Colonic mucosa (tissue), 4 donors: Measurements from ENCODE around the gene GOLPH3L. TPM values are rescaled to one million over a fixed set of nuclear protein-coding genes. Genes with fewer than 3 reads are reported as not detected.
"Not testable (repeated sequence)": the region's sequence is repeated elsewhere in the genome, so short reads cannot be mapped to it uniquely, and the experiment has no call there.

Source experiments
- DNase-seq: peaks from one replicate; pipeline ENCODE4 v3.0.0-alpha.2; 2020
- H3K27ac ChIP-seq: fragments of 200-600 bp; one replicate; pipeline ENCODE4 v1.8.0; 2021
- H3K27me3 ChIP-seq: fragments of 200-600 bp; one replicate; pipeline ENCODE4 v1.8.0; 2021
- H3K36me3 ChIP-seq: fragments of 200-600 bp; one replicate; pipeline ENCODE4 v1.8.0; 2021
- H3K4me1 ChIP-seq: fragments of 200-600 bp; one replicate; pipeline ENCODE4 v1.8.0; 2021; ENCODE audit warnings: mild to moderate bottlenecking
- H3K4me3 ChIP-seq: fragments of 200-600 bp; one replicate; pipeline ENCODE4 v1.8.0; 2021
- H3K9ac ChIP-seq, 2 donors: one replicate each; pipeline ENCODE4 v1.7.0; 2013; ENCODE audit warnings: control low read depth in 2 of 2, low read depth in 2 of 2, low read length in 2 of 2
- H3K9me3 ChIP-seq: fragments of 200-600 bp; one replicate; pipeline ENCODE4 v1.8.0; 2021
- intact Hi-C: fragments of 100-400 bp; cut with DNase I; formaldehyde crosslinking; loops from one replicate; pipeline ENCODE4 v1.14.1; 2022
- total RNA-seq, 2 donors: library from RNA; stranded (reverse); fragmentation: NEBNext Ultra II Directional in 1 of 2; extraction: Animal tissue kit (Norgen Biotek cat#: 25700) in 1 of 2; gene quantifications; one replicate each; pipeline ENCODE4 v1.2.1, GENCODE V29; 2021
- TF ChIP-seq, protein P1 (sequence below): fragments of 200-600 bp; IDR thresholded peaks from one replicate; pipeline ENCODE4 v1.8.0; 2022; ENCODE audit warnings: antibody characterized with exemption, mild to moderate bottlenecking
- donor health status: healthy.
- donor health status: DM: no; HTN: no; CAD: no.
- donor health status: DM: no; HTN: no; CAD: no.

GOLPH3L gene
- total RNA-seq, 2 donors from 2014 or later, result 70.0 to 101 TPM

DNA sequence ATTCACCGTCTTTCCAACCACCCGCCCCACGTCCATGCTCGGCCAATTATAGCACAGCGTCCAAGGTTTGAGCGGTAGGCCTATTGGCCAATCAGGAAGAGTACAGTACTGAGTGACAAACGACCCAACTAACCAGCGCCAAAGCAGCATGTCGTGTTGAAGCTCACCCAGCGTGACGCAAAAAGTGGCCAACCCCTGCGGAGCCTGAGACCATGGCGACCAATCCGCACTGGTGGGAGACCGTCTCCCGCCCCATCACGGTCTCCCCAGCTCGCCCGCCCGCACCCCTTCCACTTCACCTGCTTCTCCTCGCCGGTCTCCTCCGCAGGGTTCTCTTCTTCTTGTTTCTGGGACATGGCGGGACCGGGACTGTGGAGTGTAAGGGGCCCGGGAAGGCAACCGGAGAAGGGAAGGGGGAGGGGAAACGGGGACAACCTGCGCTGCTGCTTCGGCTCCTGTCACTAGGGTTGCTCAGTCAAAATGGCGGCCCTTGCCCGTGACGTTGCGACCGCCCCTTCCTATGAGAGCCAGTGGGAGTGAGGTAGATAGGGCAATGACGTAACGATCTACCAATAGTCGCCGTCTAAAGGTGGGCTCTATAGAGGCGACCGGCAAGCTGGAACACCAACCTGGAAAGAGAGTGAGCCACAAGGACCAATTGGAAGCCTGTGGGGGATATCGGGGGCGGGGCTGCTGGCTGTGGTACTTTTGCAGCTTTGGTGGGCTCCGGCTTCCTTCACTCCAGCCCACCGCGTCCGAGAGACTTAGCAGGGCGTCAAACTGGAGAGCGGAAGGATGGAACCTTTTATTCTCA, 67.6 kb downstream of the GOLPH3L start, which contains the start of gene ENSA:
TSS of gene ENSA (minus strand) at position 498 of the 814 bp plus-strand sequence. CDS start at position 356, 142 bp downstream.
- Histone ChIP-seq H3K9ac (peak within 1 kb of the TSS; percentile 71 to 85), H3K27ac (peak within 1 kb of the TSS; percentile 84), H3K27me3 (no peaks in the 10 kb centered on the region), H3K36me3 (no peaks in the 10 kb centered on the region), H3K4me1 (no peaks in the 10 kb centered on the region), H3K9me3 (no peaks in the 10 kb centered on the region), H3K4me3 (peak within 1 kb of the TSS; percentile 55)
- TF ChIP-seq, protein P1, sequence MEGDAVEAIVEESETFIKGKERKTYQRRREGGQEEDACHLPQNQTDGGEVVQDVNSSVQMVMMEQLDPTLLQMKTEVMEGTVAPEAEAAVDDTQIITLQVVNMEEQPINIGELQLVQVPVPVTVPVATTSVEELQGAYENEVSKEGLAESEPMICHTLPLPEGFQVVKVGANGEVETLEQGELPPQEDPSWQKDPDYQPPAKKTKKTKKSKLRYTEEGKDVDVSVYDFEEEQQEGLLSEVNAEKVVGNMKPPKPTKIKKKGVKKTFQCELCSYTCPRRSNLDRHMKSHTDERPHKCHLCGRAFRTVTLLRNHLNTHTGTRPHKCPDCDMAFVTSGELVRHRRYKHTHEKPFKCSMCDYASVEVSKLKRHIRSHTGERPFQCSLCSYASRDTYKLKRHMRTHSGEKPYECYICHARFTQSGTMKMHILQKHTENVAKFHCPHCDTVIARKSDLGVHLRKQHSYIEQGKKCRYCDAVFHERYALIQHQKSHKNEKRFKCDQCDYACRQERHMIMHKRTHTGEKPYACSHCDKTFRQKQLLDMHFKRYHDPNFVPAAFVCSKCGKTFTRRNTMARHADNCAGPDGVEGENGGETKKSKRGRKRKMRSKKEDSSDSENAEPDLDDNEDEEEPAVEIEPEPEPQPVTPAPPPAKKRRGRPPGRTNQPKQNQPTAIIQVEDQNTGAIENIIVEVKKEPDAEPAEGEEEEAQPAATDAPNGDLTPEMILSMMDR, result no peak
- peak; percentile 97 for DNase-seq
- intact Hi-C loops, result loop anchor here (10.0 kb wide), 1 partner anchor 165 kb away; no protein-coding TSS in a partner anchor

DNA sequence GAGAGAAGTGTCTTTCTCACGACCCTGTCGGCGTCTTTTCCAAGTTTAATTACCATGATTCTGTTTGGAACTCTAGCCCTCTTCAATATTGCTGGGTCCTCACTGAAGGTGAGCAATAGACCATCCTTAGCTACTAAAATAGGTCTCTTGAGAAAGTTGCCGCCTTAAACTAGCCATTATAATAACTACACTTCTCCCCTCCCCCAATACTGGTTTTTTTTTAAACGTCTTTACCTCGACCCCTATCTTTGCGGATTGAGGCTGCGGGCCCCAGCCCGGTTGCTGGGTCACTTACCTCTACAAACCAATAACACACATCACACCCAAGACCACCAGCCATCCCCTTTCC, 68.2 kb downstream of the GOLPH3L start:
- Histone ChIP-seq H3K4me1 (no peaks in the 10 kb centered on the region), H3K9ac (peak overlapping the region; percentile 53 to 85), H3K4me3 (peak overlapping the region; percentile 55), H3K9me3 (no peaks in the 10 kb centered on the region), H3K27me3 (no peaks in the 10 kb centered on the region), H3K36me3 (peaks cover 2% of the 10 kb centered on the region), H3K27ac (peak overlapping the region; percentile 84)
- TF ChIP-seq, protein P1, result no peak
- no peak for DNase-seq
- intact Hi-C loops, result loop anchor here (10.0 kb wide), 1 partner anchor 164 kb away; no protein-coding TSS in a partner anchor

DNA sequence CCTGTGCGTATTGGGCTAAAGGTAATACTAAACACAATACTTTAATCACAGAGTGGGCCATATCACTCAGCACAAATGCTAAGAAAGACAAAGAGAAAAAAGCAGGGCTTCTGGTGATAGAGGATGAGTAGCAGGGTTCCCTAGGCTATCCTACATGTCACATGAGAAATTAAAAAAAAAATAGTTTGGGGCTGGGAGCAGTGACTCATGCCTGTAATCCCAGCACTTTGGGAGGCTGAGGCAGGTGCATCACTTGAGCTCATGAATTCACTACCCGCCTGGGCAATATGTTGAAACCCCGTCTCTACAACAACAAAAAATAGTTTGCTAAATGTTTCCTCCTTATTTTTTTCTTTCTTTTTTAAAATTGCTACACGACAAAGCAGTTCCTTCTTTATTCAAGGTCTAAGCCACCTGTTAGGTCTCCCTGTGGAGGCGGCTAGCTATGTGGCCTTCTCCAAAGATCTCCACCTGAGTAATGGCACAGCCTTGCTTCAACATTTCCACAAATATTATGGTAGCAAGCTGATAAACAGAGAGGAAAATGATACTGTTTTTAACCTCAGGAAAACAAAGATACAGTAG, 69.0 kb downstream of the GOLPH3L start:
- Histone ChIP-seq H3K4me1 (no peaks in the 10 kb centered on the region), H3K4me3 (peak overlapping the region; percentile 55), H3K9me3 (no peaks in the 10 kb centered on the region), H3K9ac (peak overlapping the region in 1 of 2 donors; percentile 85), H3K27ac (peak overlapping the region; percentile 84), H3K27me3 (no peaks in the 10 kb centered on the region), H3K36me3 (peaks cover 3% of the 10 kb centered on the region)
- TF ChIP-seq, protein P1, result no peak
- intact Hi-C loops, result loop anchor here (10.0 kb wide), 1 partner anchor 163 kb away; no protein-coding TSS in a partner anchor
- no peak for DNase-seq

DNA sequence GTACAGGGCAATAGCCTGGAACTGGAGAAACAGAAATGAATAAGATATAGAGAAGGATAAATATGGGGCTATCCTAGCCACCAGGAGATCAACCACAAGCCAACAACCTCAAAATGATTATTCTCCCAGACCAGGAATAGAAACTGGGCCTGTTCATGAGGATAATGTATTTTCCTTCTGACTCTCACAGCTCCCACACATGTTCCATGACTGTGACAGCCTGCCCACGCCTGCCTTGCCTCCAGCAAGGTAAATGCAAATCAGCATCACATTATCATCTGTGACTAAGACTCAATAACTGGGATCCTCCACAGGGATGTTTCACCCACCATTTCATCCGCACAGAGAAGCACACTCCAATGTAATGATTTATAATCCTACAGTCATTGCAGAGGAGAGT, 70.8 kb downstream of the GOLPH3L start:
- Histone ChIP-seq H3K36me3 (peaks cover 3% of the 10 kb centered on the region), H3K9ac (no peak overlapping the region), H3K4me1 (no peaks in the 10 kb centered on the region), H3K27me3 (no peaks in the 10 kb centered on the region), H3K9me3 (no peaks in the 10 kb centered on the region), H3K4me3 (no peak overlapping the region), H3K27ac (no peak overlapping the region)
- no peak for DNase-seq
- TF ChIP-seq, protein P1, result no peak
- intact Hi-C loops, result loop anchor here (10.0 kb wide), 1 partner anchor 161 kb away; no protein-coding TSS in a partner anchor

DNA sequence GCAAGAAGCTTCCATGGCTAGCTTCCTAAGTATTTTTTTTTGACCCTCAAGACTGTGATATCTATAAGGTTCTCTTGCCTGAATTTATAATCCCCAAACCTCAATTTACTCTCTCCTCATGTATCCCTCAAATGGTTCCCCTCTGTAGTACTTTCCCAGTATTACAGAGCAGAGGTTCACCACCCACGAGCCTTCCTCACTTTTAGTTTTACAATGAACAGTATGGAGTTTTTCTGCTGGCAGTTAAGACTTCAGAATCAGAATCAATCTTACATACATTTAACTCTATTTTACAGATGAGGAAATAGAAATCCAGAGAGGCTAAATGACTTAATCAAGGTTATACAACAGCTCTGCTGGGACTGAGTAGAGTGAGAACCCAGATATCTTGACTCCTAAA, 72.4 kb downstream of the GOLPH3L start:
- H3K4me1 ChIP-seq, H3K27me3 ChIP-seq, H3K4me3 ChIP-seq, H3K9me3 ChIP-seq, H3K36me3 ChIP-seq, DNase-seq, H3K9ac ChIP-seq, H3K27ac ChIP-seq: not testable (repeated sequence)
- intact Hi-C loops, result loop anchor here (5.0 to 10.0 kb wide), 2 partner anchors 47 to 160 kb away; partner anchors contain the start of gene MCL1

DNA sequence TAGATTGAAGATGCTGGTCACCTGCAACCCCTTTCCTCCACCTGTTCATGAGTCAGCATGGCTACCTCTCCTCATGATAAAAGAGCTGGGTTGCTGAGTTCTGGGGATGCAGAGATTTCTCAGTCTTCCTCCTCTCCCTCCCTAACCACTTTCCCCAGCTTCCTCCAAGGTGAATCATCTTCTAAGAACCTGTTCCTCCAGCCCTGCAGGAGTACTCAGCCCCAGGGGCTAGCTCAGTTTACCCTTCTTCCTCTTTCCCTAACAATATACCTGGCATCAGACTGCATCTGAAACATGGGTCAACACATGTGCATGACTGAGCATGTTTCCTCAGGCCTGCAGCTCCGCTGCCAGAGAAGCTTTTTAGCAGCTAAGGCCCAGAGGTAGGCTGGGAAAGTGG, 72.8 kb downstream of the GOLPH3L start:
- H3K36me3 ChIP-seq, H3K27ac ChIP-seq, H3K9me3 ChIP-seq, H3K27me3 ChIP-seq, H3K4me3 ChIP-seq, H3K9ac ChIP-seq, DNase-seq: not testable (repeated sequence)
- intact Hi-C loops, result loop anchor here (5.0 to 10.0 kb wide), 2 partner anchors 47 to 159 kb away; partner anchors contain the start of gene MCL1
- peaks cover 12% of the 10 kb centered on the region for H3K4me1 ChIP-seq
